ENCODE data around the gene BDH1. TPM values are rescaled to one million over a fixed set of nuclear protein-coding genes. Genes with fewer than 3 reads are reported as not detected.

BDH1 gene
- total and polyA plus RNA-seq, 2 of the 13 experiments (the other 11 are each of a cell fraction or from before 2014, with no cell fraction given): 21.2 to 71.9 TPM

DNA sequence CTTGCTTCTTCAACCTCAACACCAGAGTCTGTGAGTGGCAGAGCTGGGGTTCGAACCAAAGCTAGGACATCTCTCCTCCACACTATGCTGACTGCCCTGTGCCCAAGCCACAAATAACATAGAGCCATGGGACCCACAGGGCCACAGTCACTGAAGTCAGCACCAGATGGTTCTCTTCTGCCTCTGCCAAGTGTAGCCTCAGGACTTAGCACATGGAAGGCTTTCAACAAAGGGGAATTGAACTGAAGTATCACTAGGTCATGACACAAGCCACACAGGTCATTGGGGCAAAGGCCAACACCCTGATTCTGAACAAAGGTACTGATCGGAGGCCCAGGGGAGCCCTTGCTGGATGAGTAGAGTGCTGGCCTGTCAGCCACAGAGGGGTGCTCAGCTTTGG, 83.6 kb downstream of the BDH1 start (continued):
- TF ChIP-seq, protein P1, sequence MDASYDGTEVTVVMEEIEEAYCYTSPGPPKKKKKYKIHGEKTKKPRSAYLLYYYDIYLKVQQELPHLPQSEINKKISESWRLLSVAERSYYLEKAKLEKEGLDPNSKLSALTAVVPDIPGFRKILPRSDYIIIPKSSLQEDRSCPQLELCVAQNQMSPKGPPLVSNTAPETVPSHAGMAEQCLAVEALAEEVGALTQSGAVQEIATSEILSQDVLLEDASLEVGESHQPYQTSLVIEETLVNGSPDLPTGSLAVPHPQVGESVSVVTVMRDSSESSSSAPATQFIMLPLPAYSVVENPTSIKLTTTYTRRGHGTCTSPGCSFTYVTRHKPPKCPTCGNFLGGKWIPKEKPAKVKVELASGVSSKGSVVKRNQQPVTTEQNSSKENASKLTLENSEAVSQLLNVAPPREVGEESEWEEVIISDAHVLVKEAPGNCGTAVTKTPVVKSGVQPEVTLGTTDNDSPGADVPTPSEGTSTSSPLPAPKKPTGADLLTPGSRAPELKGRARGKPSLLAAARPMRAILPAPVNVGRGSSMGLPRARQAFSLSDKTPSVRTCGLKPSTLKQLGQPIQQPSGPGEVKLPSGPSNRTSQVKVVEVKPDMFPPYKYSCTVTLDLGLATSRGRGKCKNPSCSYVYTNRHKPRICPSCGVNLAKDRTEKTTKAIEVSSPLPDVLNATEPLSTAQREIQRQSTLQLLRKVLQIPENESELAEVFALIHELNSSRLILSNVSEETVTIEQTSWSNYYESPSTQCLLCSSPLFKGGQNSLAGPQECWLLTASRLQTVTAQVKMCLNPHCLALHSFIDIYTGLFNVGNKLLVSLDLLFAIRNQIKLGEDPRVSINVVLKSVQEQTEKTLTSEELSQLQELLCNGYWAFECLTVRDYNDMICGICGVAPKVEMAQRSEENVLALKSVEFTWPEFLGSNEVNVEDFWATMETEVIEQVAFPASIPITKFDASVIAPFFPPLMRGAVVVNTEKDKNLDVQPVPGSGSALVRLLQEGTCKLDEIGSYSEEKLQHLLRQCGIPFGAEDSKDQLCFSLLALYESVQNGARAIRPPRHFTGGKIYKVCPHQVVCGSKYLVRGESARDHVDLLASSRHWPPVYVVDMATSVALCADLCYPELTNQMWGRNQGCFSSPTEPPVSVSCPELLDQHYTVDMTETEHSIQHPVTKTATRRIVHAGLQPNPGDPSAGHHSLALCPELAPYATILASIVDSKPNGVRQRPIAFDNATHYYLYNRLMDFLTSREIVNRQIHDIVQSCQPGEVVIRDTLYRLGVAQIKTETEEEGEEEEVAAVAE (CRISPR knock-in tag; IDR thresholded peaks at IDR 0.05; ENCODE audit: borderline replicate concordance): no peak
- TF ChIP-seq, protein P2, sequence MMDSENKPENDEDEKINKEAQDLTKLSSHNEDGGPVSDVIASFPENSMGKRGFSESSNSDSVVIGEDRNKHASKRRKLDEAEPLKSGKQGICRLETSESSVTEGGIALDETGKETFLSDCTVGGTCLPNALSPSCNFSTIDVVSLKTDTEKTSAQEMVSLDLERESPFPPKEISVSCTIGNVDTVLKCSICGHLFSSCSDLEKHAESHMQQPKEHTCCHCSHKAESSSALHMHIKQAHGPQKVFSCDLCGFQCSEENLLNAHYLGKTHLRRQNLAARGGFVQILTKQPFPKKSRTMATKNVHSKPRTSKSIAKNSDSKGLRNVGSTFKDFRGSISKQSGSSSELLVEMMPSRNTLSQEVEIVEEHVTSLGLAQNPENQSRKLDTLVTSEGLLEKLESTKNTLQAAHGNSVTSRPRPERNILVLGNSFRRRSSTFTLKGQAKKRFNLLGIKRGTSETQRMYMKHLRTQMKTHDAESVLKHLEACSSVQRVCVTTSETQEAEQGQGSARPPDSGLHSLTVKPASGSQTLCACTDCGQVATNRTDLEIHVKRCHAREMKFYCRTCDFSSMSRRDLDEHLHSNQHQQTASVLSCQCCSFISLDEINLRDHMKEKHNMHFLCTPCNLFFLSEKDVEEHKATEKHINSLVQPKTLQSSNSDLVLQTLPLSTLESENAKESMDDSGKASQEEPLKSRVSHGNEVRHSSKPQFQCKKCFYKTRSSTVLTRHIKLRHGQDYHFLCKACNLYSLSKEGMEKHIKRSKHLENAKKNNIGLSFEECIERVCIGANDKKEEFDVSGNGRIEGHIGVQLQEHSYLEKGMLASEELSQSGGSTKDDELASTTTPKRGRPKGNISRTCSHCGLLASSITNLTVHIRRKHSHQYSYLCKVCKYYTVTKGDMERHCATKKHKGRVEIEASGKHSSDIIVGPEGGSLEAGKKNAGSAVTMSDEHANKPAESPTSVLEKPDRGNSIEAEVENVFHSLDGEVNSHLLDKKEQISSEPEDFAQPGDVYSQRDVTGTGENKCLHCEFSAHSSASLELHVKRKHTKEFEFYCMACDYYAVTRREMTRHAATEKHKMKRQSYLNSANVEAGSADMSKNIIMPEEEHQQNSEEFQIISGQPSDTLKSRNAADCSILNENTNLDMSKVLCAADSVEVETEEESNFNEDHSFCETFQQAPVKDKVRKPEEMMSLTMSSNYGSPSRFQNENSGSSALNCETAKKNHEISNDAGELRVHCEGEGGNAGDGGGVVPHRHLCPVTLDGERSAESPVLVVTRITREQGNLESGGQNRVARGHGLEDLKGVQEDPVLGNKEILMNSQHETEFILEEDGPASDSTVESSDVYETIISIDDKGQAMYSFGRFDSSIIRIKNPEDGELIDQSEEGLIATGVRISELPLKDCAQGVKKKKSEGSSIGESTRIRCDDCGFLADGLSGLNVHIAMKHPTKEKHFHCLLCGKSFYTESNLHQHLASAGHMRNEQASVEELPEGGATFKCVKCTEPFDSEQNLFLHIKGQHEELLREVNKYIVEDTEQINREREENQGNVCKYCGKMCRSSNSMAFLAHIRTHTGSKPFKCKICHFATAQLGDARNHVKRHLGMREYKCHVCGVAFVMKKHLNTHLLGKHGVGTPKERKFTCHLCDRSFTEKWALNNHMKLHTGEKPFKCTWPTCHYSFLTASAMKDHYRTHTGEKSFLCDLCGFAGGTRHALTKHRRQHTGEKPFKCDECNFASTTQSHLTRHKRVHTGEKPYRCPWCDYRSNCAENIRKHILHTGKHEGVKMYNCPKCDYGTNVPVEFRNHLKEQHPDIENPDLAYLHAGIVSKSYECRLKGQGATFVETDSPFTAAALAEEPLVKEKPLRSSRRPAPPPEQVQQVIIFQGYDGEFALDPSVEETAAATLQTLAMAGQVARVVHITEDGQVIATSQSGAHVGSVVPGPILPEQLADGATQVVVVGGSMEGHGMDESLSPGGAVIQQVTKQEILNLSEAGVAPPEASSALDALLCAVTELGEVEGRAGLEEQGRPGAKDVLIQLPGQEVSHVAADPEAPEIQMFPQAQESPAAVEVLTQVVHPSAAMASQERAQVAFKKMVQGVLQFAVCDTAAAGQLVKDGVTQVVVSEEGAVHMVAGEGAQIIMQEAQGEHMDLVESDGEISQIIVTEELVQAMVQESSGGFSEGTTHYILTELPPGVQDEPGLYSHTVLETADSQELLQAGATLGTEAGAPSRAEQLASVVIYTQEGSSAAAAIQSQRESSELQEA (CRISPR knock-in tag; IDR thresholded peaks at IDR 0.05; ENCODE audit: not compliant biosample characterization): no peak
- TF ChIP-seq ZNF570 (CRISPR knock-in tag; IDR thresholded peaks at IDR 0.05; ENCODE audit: borderline replicate concordance) (no peak), ZNF253 (CRISPR knock-in tag; IDR thresholded peaks at IDR 0.05; ENCODE audit: borderline replicate concordance) (no peak), ZNF34 (CRISPR knock-in tag; IDR thresholded peaks at IDR 0.05; ENCODE audit: borderline replicate concordance) (no peak), FLYWCH1 (CRISPR knock-in tag; IDR thresholded peaks at IDR 0.05) (no peak), NPAS2 (CRISPR knock-in tag; IDR thresholded peaks at IDR 0.05; ENCODE audit: borderline replicate concordance) (no peak), TSC22D2 (CRISPR knock-in tag; IDR thresholded peaks at IDR 0.05; ENCODE audit: borderline replicate concordance) (no peak), CEBPG (CRISPR knock-in tag; IDR thresholded peaks at IDR 0.05) (no peak), ZNF331 (CRISPR knock-in tag; IDR thresholded peaks at IDR 0.05) (no peak), KDM3A (CRISPR knock-in tag; IDR thresholded peaks at IDR 0.05; ENCODE audit: low read depth) (no peak), NFYC (CRISPR knock-in tag; IDR thresholded peaks at IDR 0.05) (no peak), ZNF775 (CRISPR knock-in tag; IDR thresholded peaks at IDR 0.05; ENCODE audit: borderline replicate concordance) (no peak), ZNF768 (CRISPR knock-in tag; IDR thresholded peaks at IDR 0.05) (no peak), MYC (CRISPR knock-in tag; IDR thresholded peaks at IDR 0.05; ENCODE audit: borderline replicate concordance) (peak; percentile 40; the same call in 1 of the 2 replicates)
- TF ChIP-seq, protein P3, sequence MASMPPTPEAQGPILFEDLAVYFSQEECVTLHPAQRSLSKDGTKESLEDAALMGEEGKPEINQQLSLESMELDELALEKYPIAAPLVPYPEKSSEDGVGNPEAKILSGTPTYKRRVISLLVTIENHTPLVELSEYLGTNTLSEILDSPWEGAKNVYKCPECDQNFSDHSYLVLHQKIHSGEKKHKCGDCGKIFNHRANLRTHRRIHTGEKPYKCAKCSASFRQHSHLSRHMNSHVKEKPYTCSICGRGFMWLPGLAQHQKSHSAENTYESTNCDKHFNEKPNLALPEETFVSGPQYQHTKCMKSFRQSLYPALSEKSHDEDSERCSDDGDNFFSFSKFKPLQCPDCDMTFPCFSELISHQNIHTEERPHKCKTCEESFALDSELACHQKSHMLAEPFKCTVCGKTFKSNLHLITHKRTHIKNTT (CRISPR knock-in tag; IDR thresholded peaks at IDR 0.05): no peak
